Small intestine (tissue), 7 donors: Measurements from ENCODE around the gene MTMR2. TPM values are rescaled to one million over a fixed set of nuclear protein-coding genes. Genes with fewer than 3 reads are reported as not detected.
"Not testable (repeated sequence)": the region's sequence is repeated elsewhere in the genome, so short reads cannot be mapped to it uniquely, and the experiment has no call there.

Experiments used
- DNase-seq, 2 donors: peaks; one replicate each; pipeline versions ENCODE4 v3.0.0 to v3.0.0-alpha.2; 2013
- FAIRE-seq: peaks from 2 replicates; lab custom pipeline; 2012; peaks lifted over from hg19 to GRCh38; lab: Jason Lieb, UNC
- H3K27ac ChIP-seq, 3 donors: one replicate each; pipeline ENCODE4 v1.5.1; 2013; ENCODE audit warnings: low read length in 2 of 3, mild to moderate bottlenecking in 2 of 3, control low read depth in 1 of 3, inconsistent platforms in 1 of 3, low read depth in 1 of 3, moderate library complexity in 1 of 3
- H3K27me3 ChIP-seq, 3 donors: one replicate each; pipeline ENCODE4 v1.6.1; 2013; ENCODE audit warnings: low read length in 3 of 3, inconsistent platforms in 1 of 3; ENCODE audit not compliant: control insufficient read depth in 3 of 3, insufficient read depth in 3 of 3
- H3K36me3 ChIP-seq, 3 donors: one replicate each; pipeline ENCODE4 v1.6.1; 2013; ENCODE audit warnings: low read length in 3 of 3, inconsistent platforms in 1 of 3, low read depth in 1 of 3, mild to moderate bottlenecking in 1 of 3, moderate library complexity in 1 of 3; ENCODE audit not compliant: control insufficient read depth in 3 of 3, insufficient read depth in 2 of 3
- H3K4me1 ChIP-seq, 3 donors: one replicate each; pipeline ENCODE4 v1.6.1; 2013; ENCODE audit warnings: low read length in 2 of 3, inconsistent platforms in 1 of 3, low read depth in 1 of 3, mild to moderate bottlenecking in 1 of 3, moderate library complexity in 1 of 3; ENCODE audit not compliant: control insufficient read depth in 3 of 3, insufficient read depth in 2 of 3
- H3K4me3 ChIP-seq, 3 donors: one replicate each; pipeline ENCODE4 v1.5.1; 2013; ENCODE audit warnings: low read length in 3 of 3, control low read depth in 1 of 3, inconsistent platforms in 1 of 3, low read depth in 1 of 3, mild to moderate bottlenecking in 1 of 3, moderate library complexity in 1 of 3
- H3K9me3 ChIP-seq, 2 donors: one replicate each; pipeline ENCODE4 v1.6.1; 2013; ENCODE audit warnings: low read depth in 1 of 2, low read length in 1 of 2; ENCODE audit not compliant: control insufficient read depth in 2 of 2, insufficient read depth in 1 of 2
- whole genome bisulfite sequencing, 3 donors: extraction: QIAGEN DNeasy Blood & Tissue Kit; methylation state at CpG; one replicate each; pipeline ENCODE4 v1.1.7; 2013; 5-methylcytosine and 5-hydroxymethylcytosine counted together
- polyA plus RNA-seq, 4 donors: library from polyadenylated mRNA; stranded (reverse) in 3 of 4; unstranded in 1 of 4; fragments of 200-250 nt in 3 of 4; fragments of 120-200 nt in 1 of 4; gene quantifications; one replicate each; pipeline versions ENCODE4 v1.2.1 to v1.2.3, GENCODE V29; 2013
- donor health status: healthy with polysubstance abuse.
- donor health status: control.
- donor health status: control.
- donor health status: Bipolar disorder and iron deficiency.
- donor health status: healthy.

Gene MTMR2
- polyA plus RNA-seq, 4 donors = 4.7 to 26.8 (median 9.9) TPM

- Histone ChIP-seq H3K9me3 (no peaks in the 10 kb centered on the region), H3K27ac (no peak overlapping the region), H3K27me3 (no peaks in the 10 kb centered on the region), H3K4me3 (no peak overlapping the region), H3K4me1 (peaks cover 0 to 15% (median 6%) of the 10 kb centered on the region in 3 donors), H3K36me3 (peaks cover 0 to 2% (median 0%) of the 10 kb centered on the region in 3 donors)
- DNase-seq (no peak), FAIRE-seq (no peak)
Measured at GRCh38 chr11:95888439-95888838, 35.5 kb downstream of the MTMR2 start.

GRCh38 chr11:95886462-95886861 lies 37.4 kb downstream of the MTMR2 start:
- Histone ChIP-seq H3K4me3 (no peak overlapping the region), H3K27me3 (no peaks in the 10 kb centered on the region), H3K9me3 (no peaks in the 10 kb centered on the region), H3K4me1 (no peaks in the 10 kb centered on the region), H3K36me3 (peaks cover 0 to 6% (median 0%) of the 10 kb centered on the region in 3 donors), H3K27ac (no peak overlapping the region)
- no peak for DNase-seq
- FAIRE-seq = no peak
- 74 to 93% (median 84%) methylated on average over 1 of the region's 1 CpG for WGBS, 3 donors

- Histone ChIP-seq H3K27me3 (no peaks in the 10 kb centered on the region), H3K4me1 (no peaks in the 10 kb centered on the region), H3K9me3 (no peaks in the 10 kb centered on the region), H3K4me3 (no peak overlapping the region), H3K36me3 (peaks cover 0 to 6% (median 0%) of the 10 kb centered on the region in 3 donors), H3K27ac (no peak overlapping the region)
- no peak for FAIRE-seq
- DNase-seq = no peak
- 98 to 99% (median 99%) methylated on average over 2 of the region's 2 CpGs for WGBS, 3 donors
Measured at GRCh38 chr11:95884802-95885201, 39.1 kb downstream of the MTMR2 start.

GRCh38 chr11:95884376-95884775 lies 39.5 kb downstream of the MTMR2 start:
- no peak overlapping the region for H3K27ac ChIP-seq
- peaks cover 0 to 6% (median 0%) of the 10 kb centered on the region in 3 donors for H3K36me3 ChIP-seq
- no peaks in the 10 kb centered on the region for H3K4me1 ChIP-seq
- FAIRE-seq = no peak
- H3K9me3 ChIP-seq = no peaks in the 10 kb centered on the region
- WGBS, 3 donors = 75 to 86% (median 80%) methylated on average over 1 of the region's 1 CpG
- DNase-seq = no peak
- H3K4me3 ChIP-seq = no peak overlapping the region
- no peaks in the 10 kb centered on the region for H3K27me3 ChIP-seq

- H3K27me3 ChIP-seq = no peaks in the 10 kb centered on the region
- 73 to 94% (median 88%) methylated on average over 1 of the region's 1 CpG for WGBS, 3 donors
- H3K27ac ChIP-seq = no peak overlapping the region
- peaks cover 0 to 6% (median 0%) of the 10 kb centered on the region in 3 donors for H3K36me3 ChIP-seq
- DNase-seq (no peak), FAIRE-seq (no peak)
- H3K9me3 ChIP-seq = no peaks in the 10 kb centered on the region
- no peaks in the 10 kb centered on the region for H3K4me1 ChIP-seq
- H3K4me3 ChIP-seq = no peak overlapping the region
Measured at GRCh38 chr11:95883381-95883780, 40.5 kb downstream of the MTMR2 start.

- H3K27me3 ChIP-seq = no peaks in the 10 kb centered on the region
- H3K36me3 ChIP-seq = peaks cover 0 to 6% (median 0%) of the 10 kb centered on the region in 3 donors
- H3K4me3 ChIP-seq = no peak overlapping the region
- H3K9me3 ChIP-seq = no peaks in the 10 kb centered on the region
- no peaks in the 10 kb centered on the region for H3K4me1 ChIP-seq
- FAIRE-seq (no peak), DNase-seq (no peak)
- peak overlapping the region in 1 of 3 donors; percentile 17 for H3K27ac ChIP-seq
- 82% methylated on average over 2 of the region's 2 CpGs for WGBS, 3 donors
Measured at GRCh38 chr11:95877291-95877690, 46.6 kb downstream of the MTMR2 start.

GRCh38 chr11:95870877-95871276 lies 53.0 kb downstream of the MTMR2 start:
- H3K4me1 ChIP-seq, H3K27ac ChIP-seq, H3K27me3 ChIP-seq, H3K9me3 ChIP-seq, H3K36me3 ChIP-seq, DNase-seq, FAIRE-seq, H3K4me3 ChIP-seq: not testable (repeated sequence)
- 90 to 95% (median 92%) methylated on average over 3 of the region's 3 CpGs for WGBS, 3 donors

- Histone ChIP-seq H3K27ac (no peak overlapping the region), H3K9me3 (no peaks in the 10 kb centered on the region), H3K27me3 (no peaks in the 10 kb centered on the region), H3K4me1 (no peaks in the 10 kb centered on the region), H3K36me3 (no peaks in the 10 kb centered on the region), H3K4me3 (no peak overlapping the region)
- 77 to 89% (median 81%) methylated on average over 6 of the region's 6 CpGs for whole genome bisulfite sequencing, 3 donors
- FAIRE-seq (no peak), DNase-seq (no peak)
Measured at GRCh38 chr11:95867105-95867504, 56.8 kb downstream of the MTMR2 start.

GRCh38 chr11:95863486-95864140 lies 60.3 kb downstream of the MTMR2 start:
- FAIRE-seq (no peak), DNase-seq (no peak)
- Histone ChIP-seq H3K27me3 (no peaks in the 10 kb centered on the region), H3K9me3 (no peaks in the 10 kb centered on the region), H3K4me3 (no peak overlapping the region), H3K27ac (no peak overlapping the region), H3K4me1 (no peaks in the 10 kb centered on the region), H3K36me3 (peaks cover 0 to 8% (median 0%) of the 10 kb centered on the region in 3 donors)
- 91 to 97% (median 93%) methylated on average over 2 of the region's 2 CpGs for WGBS, 3 donors
